ENCODE measurements around the gene ARL4A.
"Not testable (repeated sequence)": the region's sequence is repeated elsewhere in the genome, so short reads cannot be mapped to it uniquely, and the experiment has no call there.

The ARL4A gene

DNA sequence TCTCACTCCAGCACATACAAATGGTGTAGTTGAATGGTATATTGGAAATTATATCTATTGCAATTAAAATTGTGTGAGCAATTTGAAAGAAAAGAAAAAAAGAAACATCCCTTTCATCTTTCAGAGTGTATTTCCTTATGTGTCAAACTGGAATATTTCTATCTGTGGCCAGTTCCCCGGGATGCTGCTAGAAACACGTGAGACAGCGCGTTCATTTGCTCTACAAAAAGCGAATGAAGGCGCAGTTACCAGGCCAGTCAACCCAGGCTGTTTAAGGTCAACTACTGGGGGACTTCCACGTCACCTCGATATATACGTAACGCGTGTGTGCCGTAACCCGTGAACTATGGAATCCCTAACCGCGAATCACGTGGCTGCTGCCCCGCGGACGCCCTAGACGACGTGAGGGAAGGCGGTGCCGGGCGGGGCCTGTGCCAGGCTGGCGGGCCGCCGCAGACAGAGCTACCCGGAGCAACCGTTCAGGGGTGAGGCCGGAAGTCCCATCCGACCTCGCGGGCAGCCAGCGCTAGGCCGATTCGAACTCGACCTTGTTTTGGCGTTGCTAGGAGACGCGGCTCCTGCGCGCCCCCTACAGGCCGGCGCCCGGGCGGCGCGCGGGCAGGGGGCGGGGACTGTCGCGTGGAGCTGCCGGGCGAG is 1.1 kb upstream of the ARL4A start:
- TF ChIP-seq, protein P1, sequence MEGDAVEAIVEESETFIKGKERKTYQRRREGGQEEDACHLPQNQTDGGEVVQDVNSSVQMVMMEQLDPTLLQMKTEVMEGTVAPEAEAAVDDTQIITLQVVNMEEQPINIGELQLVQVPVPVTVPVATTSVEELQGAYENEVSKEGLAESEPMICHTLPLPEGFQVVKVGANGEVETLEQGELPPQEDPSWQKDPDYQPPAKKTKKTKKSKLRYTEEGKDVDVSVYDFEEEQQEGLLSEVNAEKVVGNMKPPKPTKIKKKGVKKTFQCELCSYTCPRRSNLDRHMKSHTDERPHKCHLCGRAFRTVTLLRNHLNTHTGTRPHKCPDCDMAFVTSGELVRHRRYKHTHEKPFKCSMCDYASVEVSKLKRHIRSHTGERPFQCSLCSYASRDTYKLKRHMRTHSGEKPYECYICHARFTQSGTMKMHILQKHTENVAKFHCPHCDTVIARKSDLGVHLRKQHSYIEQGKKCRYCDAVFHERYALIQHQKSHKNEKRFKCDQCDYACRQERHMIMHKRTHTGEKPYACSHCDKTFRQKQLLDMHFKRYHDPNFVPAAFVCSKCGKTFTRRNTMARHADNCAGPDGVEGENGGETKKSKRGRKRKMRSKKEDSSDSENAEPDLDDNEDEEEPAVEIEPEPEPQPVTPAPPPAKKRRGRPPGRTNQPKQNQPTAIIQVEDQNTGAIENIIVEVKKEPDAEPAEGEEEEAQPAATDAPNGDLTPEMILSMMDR (IDR thresholded peaks at IDR 0.05; ENCODE audit: low read depth, low read length, missing control alignments), result peak; percentile 68
- H3K4me3 ChIP-seq (replicated peaks; ENCODE audit: low read depth, low read length), result peak overlapping the region; percentile 84
- DNase-seq (ENCODE audit: extremely low read depth, low read depth), result peak; percentile 59

DNA sequence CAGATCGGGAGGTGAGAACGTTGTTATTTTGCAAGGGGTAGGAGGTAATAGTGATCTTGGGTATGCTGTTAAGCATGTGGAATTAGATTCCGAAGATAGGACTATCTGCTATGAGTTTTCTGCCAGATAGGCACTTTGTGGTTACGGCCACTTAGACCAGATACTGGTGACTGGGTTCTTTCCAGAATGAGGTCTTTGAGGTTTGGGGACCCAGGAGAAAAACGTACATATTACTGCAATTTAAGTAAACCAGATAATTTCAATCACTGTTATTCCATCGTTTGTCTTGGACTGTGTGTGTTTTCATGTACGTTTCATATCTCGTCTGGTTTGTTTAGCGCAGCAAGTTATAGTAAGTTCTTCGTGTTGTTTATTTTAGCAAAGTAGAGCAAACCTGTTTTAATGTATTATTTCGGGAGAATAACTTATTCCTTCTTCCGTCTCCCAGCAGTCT is 312 bp downstream of the ARL4A start:
- DNase-seq (ENCODE audit: extremely low read depth, low read depth), result no peak
- H3K4me3 ChIP-seq (replicated peaks; ENCODE audit: low read depth, low read length), result peak overlapping the region; percentile 84
- TF ChIP-seq, protein P1 (IDR thresholded peaks at IDR 0.05; ENCODE audit: low read depth, low read length, missing control alignments), result no peak

DNA sequence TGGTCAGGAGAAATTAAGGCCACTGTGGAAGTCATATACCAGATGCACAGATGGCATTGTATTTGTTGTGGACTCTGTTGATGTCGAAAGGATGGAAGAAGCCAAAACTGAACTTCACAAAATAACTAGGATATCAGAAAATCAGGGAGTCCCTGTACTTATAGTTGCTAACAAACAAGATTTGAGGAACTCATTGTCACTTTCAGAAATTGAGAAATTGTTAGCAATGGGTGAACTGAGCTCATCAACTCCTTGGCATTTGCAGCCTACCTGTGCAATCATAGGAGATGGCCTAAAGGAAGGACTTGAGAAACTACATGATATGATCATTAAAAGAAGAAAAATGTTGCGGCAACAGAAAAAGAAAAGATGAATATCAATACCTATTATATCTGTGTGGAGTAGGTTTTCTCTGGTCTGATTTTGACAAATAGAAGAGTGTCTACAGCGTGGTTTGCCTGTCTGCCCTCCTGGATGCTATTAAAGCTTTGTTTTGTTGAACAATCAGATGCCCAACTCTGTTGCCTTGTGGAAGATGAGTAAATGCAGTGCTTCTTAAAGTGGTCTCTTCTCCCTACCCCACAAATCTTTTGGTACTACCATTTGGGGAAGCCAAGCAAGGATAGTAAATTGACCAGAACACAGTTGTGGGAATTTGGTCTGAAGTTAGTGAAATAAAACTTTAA is 1.2 kb downstream of the ARL4A start:
- not testable (repeated sequence) for H3K4me3 ChIP-seq (replicated peaks; ENCODE audit: low read depth, low read length); DNase-seq (ENCODE audit: extremely low read depth, low read depth)

DNA sequence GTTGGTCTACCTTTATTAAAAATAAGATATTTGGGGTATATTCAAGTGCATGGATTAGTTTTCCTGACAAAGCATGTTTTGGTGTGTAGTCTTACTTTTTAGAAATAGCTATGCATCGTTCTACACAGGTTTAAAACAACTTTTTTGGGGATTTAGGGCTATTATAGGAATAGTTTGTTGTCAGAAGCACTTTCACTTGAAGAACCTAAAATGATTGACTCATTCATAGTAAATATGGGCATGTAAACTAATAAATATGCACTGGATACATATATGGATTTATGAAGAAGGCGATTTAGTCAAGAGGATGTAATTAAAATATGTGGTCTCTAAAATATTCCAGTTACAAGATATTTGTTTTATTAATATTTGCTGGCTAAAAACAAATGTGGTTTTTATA is 2.0 kb downstream of the ARL4A start:
- DNase-seq (ENCODE audit: extremely low read depth, low read depth), result no peak
- H3K4me3 ChIP-seq (replicated peaks; ENCODE audit: low read depth, low read length), result no peak overlapping the region
- TF ChIP-seq, protein P1 (IDR thresholded peaks at IDR 0.05; ENCODE audit: low read depth, low read length, missing control alignments), result no peak

DNA sequence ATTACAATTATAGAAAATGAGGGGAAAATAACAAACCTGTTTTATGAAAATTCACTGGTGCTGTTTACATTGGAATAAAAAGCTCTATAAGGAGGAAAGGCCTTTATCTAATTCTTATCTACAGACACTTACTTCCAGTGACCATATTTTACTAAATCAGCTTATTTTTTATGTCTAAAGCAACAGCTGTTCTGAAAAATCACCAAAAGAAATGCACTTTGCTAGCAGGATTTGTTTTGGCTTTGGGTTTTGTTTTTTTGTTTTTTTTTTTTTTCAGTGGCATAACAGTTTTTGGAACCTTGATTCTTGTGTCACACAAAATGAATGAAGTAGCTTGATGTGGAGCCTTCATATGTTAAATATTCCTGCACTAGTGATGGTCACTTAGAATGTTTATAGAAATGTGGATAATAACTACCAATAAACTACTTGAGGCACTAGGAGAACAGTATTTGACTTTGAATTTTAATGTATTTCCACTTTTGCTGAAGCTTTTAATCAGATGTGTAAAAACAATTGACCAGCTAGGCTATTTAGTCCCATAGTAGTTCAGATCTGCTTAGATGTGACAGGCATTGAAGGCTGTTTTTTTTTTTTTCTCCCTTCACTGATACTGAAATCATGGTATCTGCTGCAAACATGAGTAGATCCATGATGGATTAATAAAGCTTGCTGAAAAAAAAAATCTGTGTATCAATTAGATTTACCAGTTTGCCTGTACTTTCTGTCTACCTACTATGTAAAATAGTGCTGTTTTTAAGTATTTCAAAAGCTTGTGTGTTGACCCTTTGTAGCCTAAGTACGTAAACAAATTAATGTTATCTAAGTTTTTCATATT is 2.8 kb downstream of the ARL4A start:
- no peak overlapping the region for H3K4me3 ChIP-seq (replicated peaks; ENCODE audit: low read depth, low read length)
- TF ChIP-seq, protein P1 (IDR thresholded peaks at IDR 0.05; ENCODE audit: low read depth, low read length, missing control alignments), result no peak

DNA sequence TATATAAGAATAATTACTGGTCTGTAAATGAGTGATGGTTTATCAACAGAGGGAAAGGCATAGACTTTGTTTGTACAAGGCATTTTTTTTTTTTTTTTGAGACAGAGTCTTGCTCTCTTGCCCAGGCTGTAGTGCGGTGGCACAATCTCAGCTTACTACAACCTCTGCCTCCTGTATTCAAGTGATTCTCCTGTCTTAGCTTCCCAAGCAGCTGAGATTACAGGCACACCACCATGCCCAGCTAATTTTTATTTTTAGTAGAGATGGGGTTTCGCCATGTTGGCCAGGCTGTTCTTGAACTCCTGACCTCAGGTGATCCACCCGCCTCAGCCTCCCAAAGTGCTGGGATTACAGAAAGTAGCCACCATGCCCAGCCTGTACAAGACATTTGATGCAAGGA is 4.0 kb downstream of the ARL4A start:
- not testable (repeated sequence) for DNase-seq (ENCODE audit: extremely low read depth, low read depth); H3K4me3 ChIP-seq (replicated peaks; ENCODE audit: low read depth, low read length)

More for the DNA sequence above, 2.8 kb downstream of the ARL4A start:
- DNase-seq (ENCODE audit: extremely low read depth, low read depth), result no peak

DNA sequence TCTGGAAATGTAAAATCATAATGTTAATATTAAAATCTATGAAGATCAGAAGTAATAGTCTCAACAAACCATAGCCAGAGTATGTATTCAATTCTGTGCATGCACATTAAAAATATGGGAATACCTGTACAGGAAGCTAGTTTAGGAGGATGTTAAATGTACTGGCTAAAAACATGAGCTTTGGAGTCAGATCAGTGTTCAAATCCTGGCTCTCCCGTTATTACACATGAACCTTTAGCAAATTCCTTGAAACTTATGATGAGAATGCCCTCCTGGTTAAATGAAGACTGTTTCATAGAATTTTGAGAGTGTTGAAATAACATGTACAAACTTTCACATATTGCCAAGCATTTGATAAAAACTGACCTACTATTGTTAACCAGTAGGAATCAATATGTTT is 4.6 kb downstream of the ARL4A start:
- no peak overlapping the region for H3K4me3 ChIP-seq (replicated peaks; ENCODE audit: low read depth, low read length)
- TF ChIP-seq, protein P1 (IDR thresholded peaks at IDR 0.05; ENCODE audit: low read depth, low read length, missing control alignments), result no peak
- no peak for DNase-seq (ENCODE audit: extremely low read depth, low read depth)

All from HFF-Myc (cell line).